ENCODE measurements around the gene CHN1. TPM values are rescaled to one million over a fixed set of nuclear protein-coding genes. Genes with fewer than 3 reads are reported as not detected.

CHN1 gene
- total RNA-seq, 1 donor from 2014 or later, result 26.3 TPM

- DNase-seq (ENCODE audit: low spot score), result no peak
- Mint-ChIP-seq H3K9me3 (ENCODE audit: unreplicated experiment) (no peaks in the 10 kb centered on the region), H3K4me1 (ENCODE audit: unreplicated experiment) (peaks cover 4% of the 10 kb centered on the region), H3K27me3 (ENCODE audit: unreplicated experiment) (peaks cover 1% of the 10 kb centered on the region), H3K27ac (ENCODE audit: unreplicated experiment) (peak overlapping the region; percentile 36), H3K36me3 (ENCODE audit: low read depth, unreplicated experiment) (peaks cover 19% of the 10 kb centered on the region), H3K4me3 (ENCODE audit: unreplicated experiment) (peak overlapping the region; percentile 47)
- no peak for TF ChIP-seq CTCF (IDR thresholded peaks at IDR 0.05; ENCODE audit: unreplicated experiment)
Observed at GRCh38 chr2:174820361-174820760, 184.8 kb downstream of the CHN1 start.

- Mint-ChIP-seq H3K4me3 (ENCODE audit: unreplicated experiment) (no peak overlapping the region), H3K36me3 (ENCODE audit: low read depth, unreplicated experiment) (peaks cover 5% of the 10 kb centered on the region), H3K27me3 (ENCODE audit: unreplicated experiment) (peaks cover 1% of the 10 kb centered on the region), H3K27ac (ENCODE audit: unreplicated experiment) (no peak overlapping the region), H3K4me1 (ENCODE audit: unreplicated experiment) (no peaks in the 10 kb centered on the region), H3K9me3 (ENCODE audit: unreplicated experiment) (no peaks in the 10 kb centered on the region)
- no peak for DNase-seq (ENCODE audit: low spot score)
- TF ChIP-seq CTCF (IDR thresholded peaks at IDR 0.05; ENCODE audit: unreplicated experiment), result no peak
Observed at GRCh38 chr2:174815526-174815925, 189.7 kb downstream of the CHN1 start.

- H3K4me1 Mint-ChIP-seq (ENCODE audit: unreplicated experiment), result no peaks in the 10 kb centered on the region
- H3K36me3 Mint-ChIP-seq (ENCODE audit: low read depth, unreplicated experiment), result peaks cover 10% of the 10 kb centered on the region
- no peak overlapping the region for H3K27ac Mint-ChIP-seq (ENCODE audit: unreplicated experiment)
- DNase-seq (ENCODE audit: low spot score), result no peak
- H3K4me3 Mint-ChIP-seq (ENCODE audit: unreplicated experiment), result no peak overlapping the region
- no peaks in the 10 kb centered on the region for H3K9me3 Mint-ChIP-seq (ENCODE audit: unreplicated experiment)
- H3K27me3 Mint-ChIP-seq (ENCODE audit: unreplicated experiment), result peaks cover 1% of the 10 kb centered on the region
- no peak for TF ChIP-seq CTCF (IDR thresholded peaks at IDR 0.05; ENCODE audit: unreplicated experiment)
Observed at GRCh38 chr2:174812037-174812436, 193.1 kb downstream of the CHN1 start.

DNA sequence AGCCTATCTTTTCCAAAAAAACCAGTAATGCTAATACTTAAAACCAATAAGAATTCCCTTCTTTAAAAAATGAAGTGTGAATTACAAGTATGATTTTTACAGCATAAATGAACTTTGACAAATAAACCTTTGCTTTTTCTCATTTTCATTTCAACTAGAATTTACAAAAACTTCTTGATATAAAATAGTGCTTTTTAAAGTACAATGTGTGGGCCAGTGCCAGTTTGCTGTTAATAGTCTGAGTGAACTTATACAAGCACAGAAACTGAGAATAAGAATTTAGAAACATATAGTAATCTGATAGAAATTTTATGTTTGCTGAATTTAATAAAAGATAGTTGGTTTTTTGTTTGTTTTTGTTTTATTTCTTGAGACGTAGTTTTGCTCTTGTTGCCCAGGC lies 197.2 kb downstream of the CHN1 start:
- H3K4me1 Mint-ChIP-seq (ENCODE audit: unreplicated experiment), result no peaks in the 10 kb centered on the region
- H3K27ac Mint-ChIP-seq (ENCODE audit: unreplicated experiment), result no peak overlapping the region
- H3K27me3 Mint-ChIP-seq (ENCODE audit: unreplicated experiment), result peaks cover 4% of the 10 kb centered on the region
- H3K36me3 Mint-ChIP-seq (ENCODE audit: low read depth, unreplicated experiment), result peaks cover 21% of the 10 kb centered on the region
- no peak for DNase-seq (ENCODE audit: low spot score)
- H3K9me3 Mint-ChIP-seq (ENCODE audit: unreplicated experiment), result no peaks in the 10 kb centered on the region
- TF ChIP-seq CTCF (IDR thresholded peaks at IDR 0.05; ENCODE audit: unreplicated experiment), result no peak
- no peak overlapping the region for H3K4me3 Mint-ChIP-seq (ENCODE audit: unreplicated experiment)

GRCh38 chr2:174805803-174806202 lies 199.4 kb downstream of the CHN1 start:
- Mint-ChIP-seq H3K9me3 (ENCODE audit: unreplicated experiment) (no peaks in the 10 kb centered on the region), H3K4me3 (ENCODE audit: unreplicated experiment) (no peak overlapping the region), H3K4me1 (ENCODE audit: unreplicated experiment) (no peaks in the 10 kb centered on the region), H3K27me3 (ENCODE audit: unreplicated experiment) (peaks cover 4% of the 10 kb centered on the region), H3K36me3 (ENCODE audit: low read depth, unreplicated experiment) (peaks cover 21% of the 10 kb centered on the region), H3K27ac (ENCODE audit: unreplicated experiment) (no peak overlapping the region)
- TF ChIP-seq CTCF (IDR thresholded peaks at IDR 0.05; ENCODE audit: unreplicated experiment), result no peak
- no peak for DNase-seq (ENCODE audit: low spot score)
